ENCODE measurements around the gene SHISA9.
A peak's percentile ranks its signal among the peaks of the same experiment; 100 is the strongest.

The SHISA9 gene

DNA sequence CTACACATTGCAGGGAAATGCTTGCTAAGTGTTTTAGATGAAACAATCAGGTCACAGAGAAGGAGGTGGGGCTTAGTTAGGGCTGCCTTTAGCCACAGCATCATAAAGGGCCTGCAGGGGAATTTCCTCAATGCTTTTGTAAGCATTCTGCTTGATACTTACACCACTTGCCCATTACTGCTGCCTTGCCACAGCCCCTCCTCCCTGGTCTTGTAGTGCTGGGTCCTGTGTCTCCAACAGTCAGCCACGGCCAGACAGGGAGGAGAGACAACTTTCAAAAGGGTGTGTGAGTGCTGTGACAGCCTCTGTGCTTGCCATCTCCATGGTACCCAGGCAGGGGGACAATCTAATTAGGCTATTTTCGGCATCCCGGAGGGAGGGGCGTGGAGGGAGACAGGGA, 111.2 kb downstream of the SHISA9 start:
- Histone ChIP-seq H3K36me3 (ENCODE audit: insufficient read depth) (no peaks in the 10 kb centered on the region), H3K4me2 (peak overlapping the region; percentile 41), H3K79me2 (ENCODE audit: insufficient read depth, low read depth) (no peaks in the 10 kb centered on the region), H4K20me1 (ENCODE audit: insufficient read depth) (no peaks in the 10 kb centered on the region), H3K4me3 (IDR thresholded peaks at IDR 0.05; ENCODE audit: insufficient read depth, low read depth, low read length) (no peak overlapping the region), H3K27ac (peak overlapping the region; percentile 62), H3K27me3 (ENCODE audit: insufficient read depth, low read depth) (no peaks in the 10 kb centered on the region), H2AFZ (ENCODE audit: low read depth) (peak overlapping the region; percentile 78), H3K4me1 (ENCODE audit: low read depth, poor library complexity, severe bottlenecking) (peaks cover 21% of the 10 kb centered on the region), H3K9ac (peak overlapping the region; percentile 29; the same call in 1 of the 2 replicates)
- no peak for TF ChIP-seq CTCF (conservative IDR thresholded peaks at IDR 0.05; ENCODE audit: low read depth, low read length)

DNA sequence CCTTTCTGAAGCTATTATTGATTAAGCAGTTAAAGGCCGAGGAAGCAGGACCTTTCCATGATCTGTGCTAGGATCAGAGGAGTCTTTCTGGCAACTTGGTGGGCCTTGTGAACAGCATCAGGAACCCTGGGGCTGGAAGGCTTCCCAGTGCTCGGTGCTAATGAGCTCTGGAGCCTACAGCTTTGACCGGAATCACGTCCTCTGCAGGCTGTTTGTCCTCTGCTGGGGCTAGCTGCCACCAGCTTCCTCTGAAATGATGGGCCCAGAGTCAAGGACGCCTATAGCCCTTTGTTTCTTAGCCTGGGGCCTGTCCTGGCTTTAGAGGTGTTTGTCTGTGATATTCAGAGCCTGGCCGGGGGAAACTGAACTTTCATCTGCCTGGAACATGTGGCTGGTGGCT, 111.6 kb downstream of the SHISA9 start:
- no peak for TF ChIP-seq CTCF (conservative IDR thresholded peaks at IDR 0.05; ENCODE audit: low read depth, low read length)
- Histone ChIP-seq H3K79me2 (ENCODE audit: insufficient read depth, low read depth) (no peaks in the 10 kb centered on the region), H3K9ac (peak overlapping the region; percentile 29; the same call in 1 of the 2 replicates), H3K36me3 (ENCODE audit: insufficient read depth) (no peaks in the 10 kb centered on the region), H4K20me1 (ENCODE audit: insufficient read depth) (no peaks in the 10 kb centered on the region), H2AFZ (ENCODE audit: low read depth) (peak overlapping the region; percentile 78), H3K27ac (peak overlapping the region; percentile 62), H3K4me3 (IDR thresholded peaks at IDR 0.05; ENCODE audit: insufficient read depth, low read depth, low read length) (no peak overlapping the region), H3K4me2 (peak overlapping the region; percentile 41), H3K4me1 (ENCODE audit: low read depth, poor library complexity, severe bottlenecking) (peaks cover 21% of the 10 kb centered on the region), H3K27me3 (ENCODE audit: insufficient read depth, low read depth) (no peaks in the 10 kb centered on the region)

DNA sequence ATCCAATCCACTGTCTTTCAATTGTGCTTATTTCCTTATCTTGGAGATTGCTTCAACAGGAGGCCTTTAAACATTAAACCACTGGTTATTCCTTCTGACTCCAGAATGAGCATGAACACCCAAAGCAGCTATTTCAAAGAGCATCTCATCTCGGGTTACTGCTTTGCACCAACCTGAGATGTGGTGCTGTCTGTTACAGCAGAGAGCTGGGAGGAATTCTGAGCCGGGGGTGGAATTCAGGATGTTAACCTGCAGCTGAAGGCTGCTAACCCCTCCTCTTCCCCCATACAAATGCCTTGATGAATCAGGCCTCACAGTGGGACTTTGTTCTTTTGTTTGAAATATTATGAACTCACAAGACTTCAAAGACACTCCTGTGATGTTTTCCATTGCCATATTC, 113.1 kb downstream of the SHISA9 start:
- Histone ChIP-seq H3K79me2 (ENCODE audit: insufficient read depth, low read depth) (no peaks in the 10 kb centered on the region), H2AFZ (ENCODE audit: low read depth) (no peak overlapping the region), H3K27ac (no peak overlapping the region), H3K4me1 (ENCODE audit: low read depth, poor library complexity, severe bottlenecking) (peaks cover 21% of the 10 kb centered on the region), H3K4me2 (no peak overlapping the region), H3K4me3 (IDR thresholded peaks at IDR 0.05; ENCODE audit: insufficient read depth, low read depth, low read length) (no peak overlapping the region), H3K27me3 (ENCODE audit: insufficient read depth, low read depth) (no peaks in the 10 kb centered on the region), H3K9ac (no peak overlapping the region), H4K20me1 (ENCODE audit: insufficient read depth) (no peaks in the 10 kb centered on the region), H3K36me3 (ENCODE audit: insufficient read depth) (no peaks in the 10 kb centered on the region)
- TF ChIP-seq CTCF (conservative IDR thresholded peaks at IDR 0.05; ENCODE audit: low read depth, low read length) = no peak

- no peak overlapping the region for H3K4me2 ChIP-seq
- H3K79me2 ChIP-seq (ENCODE audit: insufficient read depth, low read depth) = no peaks in the 10 kb centered on the region
Observed at GRCh38 chr16:13018026-13018425, 116.6 kb downstream of the SHISA9 start.

More at GRCh38 chr16:13018026-13018425, 116.6 kb downstream of the SHISA9 start:
- no peak overlapping the region for H3K9ac ChIP-seq
- no peaks in the 10 kb centered on the region for H3K27me3 ChIP-seq (ENCODE audit: insufficient read depth, low read depth)
- H3K36me3 ChIP-seq (ENCODE audit: insufficient read depth) = no peaks in the 10 kb centered on the region
- TF ChIP-seq CTCF (conservative IDR thresholded peaks at IDR 0.05; ENCODE audit: low read depth, low read length) = no peak
- H4K20me1 ChIP-seq (ENCODE audit: insufficient read depth) = no peaks in the 10 kb centered on the region
- H2AFZ ChIP-seq (ENCODE audit: low read depth) = no peak overlapping the region
- H3K27ac ChIP-seq = no peak overlapping the region
- H3K4me1 ChIP-seq (ENCODE audit: low read depth, poor library complexity, severe bottlenecking) = peaks cover 6% of the 10 kb centered on the region
- H3K4me3 ChIP-seq (IDR thresholded peaks at IDR 0.05; ENCODE audit: insufficient read depth, low read depth, low read length) = no peak overlapping the region
